Neuron (in vitro differentiated cells): Measurements from ENCODE around the gene ARHGAP23.
A peak's percentile ranks its signal among the peaks of the same experiment; 100 is the strongest.

Experiments
- H2AFZ ChIP-seq: one replicate; pipeline ENCODE4 v1.6.1; 2013; ENCODE audit warnings: low read depth, mild to moderate bottlenecking, inconsistent platforms, low read length, moderate library complexity
- H3K27me3 ChIP-seq: one replicate; pipeline ENCODE4 v1.6.1; 2013; ENCODE audit warnings: low read length; ENCODE audit not compliant: insufficient read depth
- H3K36me3 ChIP-seq: one replicate; pipeline ENCODE4 v1.6.1; 2013; ENCODE audit warnings: low read length; ENCODE audit not compliant: insufficient read depth
- H3K4me1 ChIP-seq: one replicate; pipeline ENCODE4 v1.6.1; 2013; ENCODE audit warnings: low read length; ENCODE audit not compliant: insufficient read depth
- H3K4me3 ChIP-seq: 2 replicates; pipeline ENCODE4 v1.5.1; 2013; ENCODE audit warnings: mild to moderate bottlenecking, low read length, moderate library complexity
- H3K9me3 ChIP-seq: one replicate; pipeline ENCODE4 v1.6.1; 2013; ENCODE audit warnings: low read length

The ARHGAP23 gene

GRCh38 chr17:38428112-38428642 is at the start of gene ARHGAP23:
ARHGAP23 (plus strand) TSS chr17:38428464; CDS start chr17:38428486, 22 bp downstream.
- Histone ChIP-seq H3K4me3 (peak within 1 kb of the TSS; percentile 48), H3K36me3 (no peaks in the 10 kb centered on the region), H3K27me3 (peaks cover 14% of the 10 kb centered on the region), H3K4me1 (peaks cover 25% of the 10 kb centered on the region), H3K9me3 (no peaks in the 10 kb centered on the region), H2AFZ (peak within 1 kb of the TSS; percentile 70)

DNA sequence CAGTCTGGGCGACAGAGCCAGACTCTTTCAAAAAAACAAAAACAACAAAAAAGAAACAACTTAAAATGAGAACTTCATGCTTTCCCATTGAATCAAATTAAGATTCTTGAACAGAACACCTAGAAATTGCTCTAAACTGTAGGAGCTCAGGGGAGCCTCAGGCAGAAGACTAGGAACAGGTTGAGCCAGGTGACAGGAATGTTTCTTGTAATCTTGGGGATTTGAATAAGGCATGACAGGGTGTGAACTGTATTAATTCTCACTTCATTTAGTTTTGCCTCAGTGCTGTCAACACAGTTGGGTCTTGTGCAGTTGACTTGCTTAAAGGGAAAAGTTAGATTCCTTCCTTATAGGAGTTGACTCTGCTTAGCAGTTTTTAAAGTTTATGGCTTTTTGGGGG is 48.8 kb upstream of the ARHGAP23 start:
- peaks cover 44% of the 10 kb centered on the region for H3K36me3 ChIP-seq
- H2AFZ ChIP-seq, result no peak overlapping the region
- no peaks in the 10 kb centered on the region for H3K27me3 ChIP-seq
- H3K4me3 ChIP-seq, result no peak overlapping the region
- no peaks in the 10 kb centered on the region for H3K9me3 ChIP-seq
- H3K4me1 ChIP-seq, result peaks cover 3% of the 10 kb centered on the region

DNA sequence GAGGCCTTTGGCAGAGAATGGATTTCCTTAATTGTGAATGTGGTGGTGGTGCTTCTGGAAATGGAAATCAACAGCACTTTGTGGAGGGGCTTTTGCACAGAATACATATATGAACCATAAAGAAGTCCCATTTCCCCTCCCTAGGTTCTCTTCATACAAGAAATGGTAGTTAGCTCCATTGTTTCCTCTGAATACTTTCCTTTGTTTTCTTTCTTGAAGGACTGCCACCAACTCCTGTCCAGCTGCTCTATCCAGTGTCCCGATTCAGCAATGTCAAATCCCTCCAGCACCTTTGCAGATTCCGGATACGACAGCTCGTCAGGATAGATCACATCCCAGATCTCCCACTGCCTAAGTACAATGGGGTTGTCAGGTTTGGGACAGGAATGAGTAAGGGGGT is 33.2 kb upstream of the ARHGAP23 start:
- Histone ChIP-seq H3K27me3 (no peaks in the 10 kb centered on the region), H3K9me3 (no peaks in the 10 kb centered on the region), H2AFZ (no peak overlapping the region), H3K36me3 (peaks cover 57% of the 10 kb centered on the region), H3K4me1 (no peaks in the 10 kb centered on the region), H3K4me3 (no peak overlapping the region)

DNA sequence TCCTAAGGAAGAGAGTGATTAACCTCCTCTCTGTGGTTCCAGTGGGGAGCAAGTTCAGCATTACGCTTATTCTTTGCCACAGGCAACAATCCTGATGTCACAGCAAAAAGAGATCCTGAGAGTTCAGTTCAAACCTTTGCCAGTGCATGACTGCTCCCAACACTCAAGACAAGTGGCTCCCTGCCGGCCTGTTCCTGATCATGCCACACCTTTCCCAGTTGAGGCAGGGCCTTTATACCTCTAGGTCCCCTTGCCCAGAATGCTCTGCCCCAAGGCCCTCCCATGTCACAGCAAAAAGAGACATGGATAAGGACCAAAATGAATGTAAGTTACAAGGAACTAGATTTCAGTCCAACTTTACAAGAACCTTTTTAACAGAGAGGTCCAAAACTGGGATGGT is 31.0 kb upstream of the ARHGAP23 start:
- H3K4me3 ChIP-seq, result no peak overlapping the region
- H2AFZ ChIP-seq, result no peak overlapping the region
- H3K4me1 ChIP-seq, result no peaks in the 10 kb centered on the region
- H3K27me3 ChIP-seq, result no peaks in the 10 kb centered on the region
- no peaks in the 10 kb centered on the region for H3K9me3 ChIP-seq
- peaks cover 77% of the 10 kb centered on the region for H3K36me3 ChIP-seq

DNA sequence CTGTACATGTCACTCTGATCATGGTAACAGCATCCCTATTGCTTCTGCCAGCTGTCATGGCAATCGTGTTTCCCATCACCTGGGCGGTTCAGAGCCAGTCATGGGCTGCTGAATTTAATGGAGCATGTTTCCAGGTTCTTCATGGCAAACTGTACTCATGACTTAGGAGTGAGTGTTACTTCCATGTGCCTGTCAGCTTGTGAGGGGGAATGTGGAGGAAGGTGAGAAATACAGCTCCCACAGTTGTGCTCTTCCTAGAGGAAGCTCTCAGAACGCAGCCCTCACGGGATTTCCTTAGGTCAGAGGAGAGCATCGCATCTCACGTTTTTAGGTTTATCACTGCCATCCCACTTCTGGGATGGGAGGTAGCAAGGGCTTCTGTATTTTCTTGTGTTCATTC is 28.0 kb upstream of the ARHGAP23 start:
- no peaks in the 10 kb centered on the region for H3K27me3 ChIP-seq
- peaks cover 63% of the 10 kb centered on the region for H3K36me3 ChIP-seq
- no peaks in the 10 kb centered on the region for H3K9me3 ChIP-seq
- H3K4me1 ChIP-seq, result no peaks in the 10 kb centered on the region
- no peak overlapping the region for H2AFZ ChIP-seq
- no peak overlapping the region for H3K4me3 ChIP-seq

GRCh38 chr17:38401459-38401858 is 26.8 kb upstream of the ARHGAP23 start:
- Histone ChIP-seq H3K27me3 (no peaks in the 10 kb centered on the region), H3K36me3 (peaks cover 52% of the 10 kb centered on the region), H3K9me3 (no peaks in the 10 kb centered on the region), H2AFZ (no peak overlapping the region), H3K4me1 (no peaks in the 10 kb centered on the region), H3K4me3 (no peak overlapping the region)

DNA sequence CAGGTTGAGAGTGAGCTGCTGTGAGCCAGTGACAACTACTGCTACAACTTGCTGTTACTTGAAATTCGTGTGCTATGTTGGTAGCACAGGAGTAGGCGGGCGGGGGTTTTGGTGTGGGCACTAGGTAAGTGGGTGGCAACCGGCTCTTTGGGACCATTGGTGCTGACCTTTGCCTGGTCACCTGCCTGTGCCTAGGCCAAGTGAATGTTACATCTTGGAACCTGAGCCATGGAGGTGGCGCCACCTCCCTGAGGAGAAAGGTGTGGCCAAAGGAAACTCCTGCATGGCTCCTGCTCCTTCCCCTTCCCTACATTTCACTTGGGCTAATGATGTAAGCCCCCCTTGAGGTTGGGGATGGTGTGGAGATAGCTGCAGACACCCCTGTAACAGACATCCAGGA is 25.4 kb upstream of the ARHGAP23 start:
- H3K27me3 ChIP-seq, result no peaks in the 10 kb centered on the region
- H3K4me1 ChIP-seq, result no peaks in the 10 kb centered on the region
- peaks cover 37% of the 10 kb centered on the region for H3K36me3 ChIP-seq
- no peaks in the 10 kb centered on the region for H3K9me3 ChIP-seq
- no peak overlapping the region for H3K4me3 ChIP-seq
- H2AFZ ChIP-seq, result no peak overlapping the region

GRCh38 chr17:38403491-38403890 is 24.8 kb upstream of the ARHGAP23 start:
- no peak overlapping the region for H2AFZ ChIP-seq
- no peaks in the 10 kb centered on the region for H3K9me3 ChIP-seq
- peaks cover 33% of the 10 kb centered on the region for H3K36me3 ChIP-seq
- H3K27me3 ChIP-seq, result no peaks in the 10 kb centered on the region
- H3K4me1 ChIP-seq, result no peaks in the 10 kb centered on the region
- H3K4me3 ChIP-seq, result no peak overlapping the region

- H3K4me3 ChIP-seq, result no peak overlapping the region
- H3K9me3 ChIP-seq, result no peaks in the 10 kb centered on the region
- H3K27me3 ChIP-seq, result no peaks in the 10 kb centered on the region
- H3K36me3 ChIP-seq, result peaks cover 27% of the 10 kb centered on the region
- H2AFZ ChIP-seq, result no peak overlapping the region
- no peaks in the 10 kb centered on the region for H3K4me1 ChIP-seq
These were observed 23.9 kb upstream of the ARHGAP23 start for GRCh38 chr17:38404174-38404943.

DNA sequence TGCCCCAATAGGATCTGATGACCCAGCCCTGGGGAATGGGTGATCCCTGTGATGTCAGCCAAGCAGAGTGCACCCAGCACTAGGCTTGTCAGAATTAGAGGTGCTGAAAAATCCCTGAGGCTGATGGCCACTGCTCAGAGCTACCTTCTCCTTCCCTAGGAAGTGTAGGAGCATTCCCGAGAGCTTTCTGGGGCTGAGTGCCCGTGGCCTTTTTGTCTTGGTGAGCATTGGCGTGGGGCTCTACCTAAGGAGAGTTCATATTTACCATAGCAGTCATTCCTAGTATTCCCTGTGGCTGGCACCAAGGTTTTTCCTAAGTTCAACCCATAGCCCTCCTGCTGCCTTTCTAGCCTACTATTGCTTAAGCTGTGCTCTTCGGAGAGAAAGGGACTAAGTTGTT is 22.6 kb upstream of the ARHGAP23 start:
- Histone ChIP-seq H3K4me3 (no peak overlapping the region), H3K4me1 (no peaks in the 10 kb centered on the region), H3K36me3 (peaks cover 14% of the 10 kb centered on the region), H3K27me3 (no peaks in the 10 kb centered on the region), H3K9me3 (no peaks in the 10 kb centered on the region), H2AFZ (no peak overlapping the region)

- H3K9me3 ChIP-seq, result no peaks in the 10 kb centered on the region
- no peaks in the 10 kb centered on the region for H3K36me3 ChIP-seq
- H2AFZ ChIP-seq, result no peak overlapping the region
- peaks cover 5% of the 10 kb centered on the region for H3K4me1 ChIP-seq
- no peaks in the 10 kb centered on the region for H3K27me3 ChIP-seq
- no peak overlapping the region for H3K4me3 ChIP-seq
These were observed 18.1 kb upstream of the ARHGAP23 start for GRCh38 chr17:38410201-38410600.

GRCh38 chr17:38415250-38416194 is 12.7 kb upstream of the ARHGAP23 start:
- Histone ChIP-seq H3K4me3 (peak overlapping the region; percentile 8), H3K27me3 (peaks cover 29% of the 10 kb centered on the region), H3K4me1 (peaks cover 46% of the 10 kb centered on the region)

GRCh38 chr17:38416840-38417209 is 11.4 kb upstream of the ARHGAP23 start:
- Histone ChIP-seq H3K9me3 (no peaks in the 10 kb centered on the region), H2AFZ (no peak overlapping the region), H3K4me3 (no peak overlapping the region), H3K4me1 (peaks cover 56% of the 10 kb centered on the region), H3K36me3 (no peaks in the 10 kb centered on the region), H3K27me3 (peaks cover 41% of the 10 kb centered on the region)

More at GRCh38 chr17:38415250-38416194, 12.7 kb upstream of the ARHGAP23 start:
- no peaks in the 10 kb centered on the region for H3K36me3 ChIP-seq
- no peaks in the 10 kb centered on the region for H3K9me3 ChIP-seq
- peak overlapping the region; percentile 52 for H2AFZ ChIP-seq
